Effector CD4-positive, alpha-beta T cell (primary cell): ENCODE data around the gene MRI1.
A peak's percentile ranks its signal among the peaks of the same experiment; 100 is the strongest.
"Not testable (repeated sequence)": the region's sequence is repeated elsewhere in the genome, so short reads cannot be mapped to it uniquely, and the experiment has no call there.

ENCODE experiments used
- DNase-seq: peaks from one replicate; pipeline ENCODE4 v3.0.0-alpha.2; 2020

The MRI1 gene

GRCh38 chr19:13761423-13761822, 2.9 kb upstream of the MRI1 start:
- no peak for DNase-seq

GRCh38 chr19:13762635-13763235, 1.6 kb upstream of the MRI1 start:
- no peak for DNase-seq

- DNase-seq = no peak
These were observed 1.1 kb upstream of the MRI1 start for GRCh38 chr19:13763265-13763664.

GRCh38 chr19:13764821-13765394, 586 bp downstream of the MRI1 start:
- DNase-seq = peak; percentile 28

GRCh38 chr19:13765395-13766094, 1.2 kb downstream of the MRI1 start:
- DNase-seq = no peak

- no peak for DNase-seq
These were observed 1.8 kb downstream of the MRI1 start for GRCh38 chr19:13766095-13766481.

- no peak for DNase-seq
These were observed 4.2 kb downstream of the MRI1 start for GRCh38 chr19:13768510-13768909.

- DNase-seq = no peak
These were observed 5.8 kb downstream of the MRI1 start for GRCh38 chr19:13770013-13770635.

GRCh38 chr19:13774217-13775191, 10.2 kb downstream of the MRI1 start, which contains the start of gene C19orf53:
C19orf53 (plus strand) TSS chr19:13774456; CDS start chr19:13774478, 22 bp downstream.
- DNase-seq = peak; percentile 87

- no peak for DNase-seq
These were observed 14.1 kb downstream of the MRI1 start for GRCh38 chr19:13778398-13778797.

- DNase-seq = no peak
These were observed 14.5 kb downstream of the MRI1 start for GRCh38 chr19:13778847-13779246.

- DNase-seq = not testable (repeated sequence)
These were observed 15.5 kb downstream of the MRI1 start for GRCh38 chr19:13779794-13780193.

GRCh38 chr19:13781547-13781946, 17.2 kb downstream of the MRI1 start:
- DNase-seq = no peak

- DNase-seq = no peak
These were observed 18.2 kb downstream of the MRI1 start for GRCh38 chr19:13782537-13782936.

GRCh38 chr19:13783565-13784500, 19.5 kb downstream of the MRI1 start:
- no peak for DNase-seq

- DNase-seq = peak; percentile 63
These were observed 20.6 kb downstream of the MRI1 start for GRCh38 chr19:13784731-13785452.

GRCh38 chr19:13788991-13789390, 24.7 kb downstream of the MRI1 start:
- no peak for DNase-seq

GRCh38 chr19:13790354-13790753, 26.0 kb downstream of the MRI1 start:
- DNase-seq = no peak

- not testable (repeated sequence) for DNase-seq
These were observed 29.0 kb downstream of the MRI1 start for GRCh38 chr19:13793317-13793716.

- DNase-seq = no peak
These were observed 30.1 kb downstream of the MRI1 start for GRCh38 chr19:13794398-13794756.
